SK-N-MC (cell line): ENCODE data around the gene PRDM2.

Experiments
- DNase-seq: peaks from one replicate; pipeline ENCODE4 v3.0.0-alpha.2; 2011; ENCODE audit warnings: low read depth, low spot score
- H3K27ac ChIP-seq: fragments of 200-600 bp; sonication (generic); 2 replicates; pipeline ENCODE4 v1.5.1; 2016; ENCODE audit warnings: mixed run types
- H3K36me3 ChIP-seq: fragments of 200-600 bp; sonication (generic); 2 replicates; pipeline ENCODE4 v1.6.1; 2017; ENCODE audit warnings: antibody characterized with exemption, low read length, mixed read lengths; ENCODE audit not compliant: insufficient read depth
- H3K4me3 ChIP-seq: fragments of 200-600 bp; sonication (generic); 2 replicates; pipeline ENCODE4 v1.5.1; 2016
- H3K9ac ChIP-seq: fragments of 200-600 bp; sonication (generic); 2 replicates; pipeline ENCODE4 v1.8.0; 2017; ENCODE audit warnings: mixed run types, mixed read lengths; ENCODE audit not compliant: insufficient read length
- H3K9me3 ChIP-seq: fragments of 200-600 bp; sonication (generic); 2 replicates; pipeline ENCODE4 v1.6.1; 2017; ENCODE audit warnings: low read depth, mild to moderate bottlenecking, antibody characterized with exemption, low read length, moderate library complexity, mixed read lengths
- EZH2 ChIP-seq: fragments of 200-600 bp; sonication (generic); IDR thresholded peaks from one replicate; pipeline ENCODE4 v1.6.1; 2017; ENCODE audit warnings: antibody characterized with exemption
- FOXP2 ChIP-seq: optimal IDR thresholded peaks from 2 replicates; pipeline ENCODE3; 2011; ENCODE audit warnings: mild to moderate bottlenecking, moderate library complexity; ENCODE audit not compliant: insufficient read depth; ENCODE audit errors: extremely low read length, control extremely low read depth
- POLR2AphosphoS5 ChIP-seq: IDR thresholded peaks from 2 replicates; pipeline ENCODE4 v1.6.1; 2012; ENCODE audit warnings: mild to moderate bottlenecking, low read depth, low read length, borderline replicate concordance

PRDM2 gene

GRCh38 chr1:13797397-13797796 lies 97.4 kb downstream of the PRDM2 start:
- Histone ChIP-seq H3K36me3 (no peaks in the 10 kb centered on the region; the same call in 1 of the 2 replicates), H3K9ac (no peak overlapping the region), H3K4me3 (no peak overlapping the region), H3K9me3 (no peaks in the 10 kb centered on the region), H3K27ac (no peak overlapping the region)
- no peak for TF ChIP-seq POLR2AphosphoS5
- TF ChIP-seq EZH2 = no peak
- no peak for TF ChIP-seq FOXP2
- DNase-seq = no peak

- Histone ChIP-seq H3K9me3 (no peaks in the 10 kb centered on the region), H3K4me3 (no peak overlapping the region), H3K27ac (no peak overlapping the region), H3K36me3 (no peaks in the 10 kb centered on the region; the same call in 1 of the 2 replicates), H3K9ac (no peak overlapping the region)
- TF ChIP-seq FOXP2 (no peak), POLR2AphosphoS5 (no peak), EZH2 (no peak)
- no peak for DNase-seq
Measured at GRCh38 chr1:13798120-13798519, 98.1 kb downstream of the PRDM2 start.

- H3K36me3 ChIP-seq = no peaks in the 10 kb centered on the region
- no peak for TF ChIP-seq FOXP2
- no peak for TF ChIP-seq EZH2
- no peak for TF ChIP-seq POLR2AphosphoS5
- DNase-seq = no peak
- no peak overlapping the region for H3K9ac ChIP-seq
- H3K27ac ChIP-seq = no peak overlapping the region; the same call in 1 of the 2 replicates
- H3K9me3 ChIP-seq = no peaks in the 10 kb centered on the region
- no peak overlapping the region for H3K4me3 ChIP-seq
Measured at GRCh38 chr1:13799502-13800283, 99.7 kb downstream of the PRDM2 start.

GRCh38 chr1:13801232-13801631 lies 101.2 kb downstream of the PRDM2 start:
- no peak overlapping the region for H3K27ac ChIP-seq
- H3K36me3 ChIP-seq = no peaks in the 10 kb centered on the region

GRCh38 chr1:13801655-13802486 lies 101.9 kb downstream of the PRDM2 start:
- H3K9ac ChIP-seq = no peak overlapping the region
- no peaks in the 10 kb centered on the region for H3K9me3 ChIP-seq
- H3K36me3 ChIP-seq = no peaks in the 10 kb centered on the region
- no peak for TF ChIP-seq FOXP2
- no peak for TF ChIP-seq POLR2AphosphoS5
- no peak for TF ChIP-seq EZH2
- H3K27ac ChIP-seq = no peak overlapping the region
- no peak overlapping the region for H3K4me3 ChIP-seq
- no peak for DNase-seq

More at GRCh38 chr1:13801232-13801631, 101.2 kb downstream of the PRDM2 start:
- H3K4me3 ChIP-seq = no peak overlapping the region
- H3K9ac ChIP-seq = no peak overlapping the region
- no peak for DNase-seq
- no peaks in the 10 kb centered on the region for H3K9me3 ChIP-seq
- TF ChIP-seq POLR2AphosphoS5 = no peak

GRCh38 chr1:13802782-13803545 lies 103.0 kb downstream of the PRDM2 start:
- H3K27ac ChIP-seq = no peak overlapping the region

GRCh38 chr1:13803546-13804239 lies 103.7 kb downstream of the PRDM2 start:
- TF ChIP-seq POLR2AphosphoS5 = no peak
- no peak for TF ChIP-seq EZH2
- no peak for TF ChIP-seq FOXP2
- no peak overlapping the region for H3K27ac ChIP-seq
- no peaks in the 10 kb centered on the region for H3K9me3 ChIP-seq
- no peak overlapping the region for H3K4me3 ChIP-seq
- no peak overlapping the region for H3K9ac ChIP-seq
- H3K36me3 ChIP-seq = no peaks in the 10 kb centered on the region
- DNase-seq = no peak

More at GRCh38 chr1:13802782-13803545, 103.0 kb downstream of the PRDM2 start:
- no peak for DNase-seq
- Histone ChIP-seq H3K9ac (no peak overlapping the region), H3K9me3 (no peaks in the 10 kb centered on the region), H3K36me3 (no peaks in the 10 kb centered on the region), H3K4me3 (no peak overlapping the region)
- TF ChIP-seq FOXP2 (no peak), POLR2AphosphoS5 (no peak), EZH2 (no peak)
